Mammary epithelial cell (primary cell): Measurements from ENCODE around the gene SYNM.

Experiments
- EZH2 ChIP-seq: IDR thresholded peaks from 2 replicates; pipeline ENCODE4 v1.6.1; 2012; ENCODE audit warnings: low read length, inconsistent platforms, borderline replicate concordance
- TF ChIP-seq, protein P1 (sequence below), 2 donors: IDR thresholded peaks in 1 of 2; conservative IDR thresholded peaks in 1 of 2; 2 replicates each; pipeline ENCODE4 v1.5.1; 2011 to 2012; ENCODE audit warnings: inconsistent platforms in 2 of 2, low read length in 2 of 2, mild to moderate bottlenecking in 2 of 2, control low read depth in 1 of 2, low read depth in 1 of 2; ENCODE audit not compliant: insufficient read depth in 1 of 2; ENCODE audit errors: extremely low read depth in 1 of 2

GRCh38 chr15:99135194-99135593 is 30.3 kb downstream of the SYNM start:
- no peak for TF ChIP-seq EZH2
- TF ChIP-seq, protein P1, sequence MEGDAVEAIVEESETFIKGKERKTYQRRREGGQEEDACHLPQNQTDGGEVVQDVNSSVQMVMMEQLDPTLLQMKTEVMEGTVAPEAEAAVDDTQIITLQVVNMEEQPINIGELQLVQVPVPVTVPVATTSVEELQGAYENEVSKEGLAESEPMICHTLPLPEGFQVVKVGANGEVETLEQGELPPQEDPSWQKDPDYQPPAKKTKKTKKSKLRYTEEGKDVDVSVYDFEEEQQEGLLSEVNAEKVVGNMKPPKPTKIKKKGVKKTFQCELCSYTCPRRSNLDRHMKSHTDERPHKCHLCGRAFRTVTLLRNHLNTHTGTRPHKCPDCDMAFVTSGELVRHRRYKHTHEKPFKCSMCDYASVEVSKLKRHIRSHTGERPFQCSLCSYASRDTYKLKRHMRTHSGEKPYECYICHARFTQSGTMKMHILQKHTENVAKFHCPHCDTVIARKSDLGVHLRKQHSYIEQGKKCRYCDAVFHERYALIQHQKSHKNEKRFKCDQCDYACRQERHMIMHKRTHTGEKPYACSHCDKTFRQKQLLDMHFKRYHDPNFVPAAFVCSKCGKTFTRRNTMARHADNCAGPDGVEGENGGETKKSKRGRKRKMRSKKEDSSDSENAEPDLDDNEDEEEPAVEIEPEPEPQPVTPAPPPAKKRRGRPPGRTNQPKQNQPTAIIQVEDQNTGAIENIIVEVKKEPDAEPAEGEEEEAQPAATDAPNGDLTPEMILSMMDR (conservative IDR thresholded peaks at IDR 0.05 in 1 of 2, IDR thresholded peaks at IDR 0.05 in 1 of 2; ENCODE audit: extremely low read depth in 1 of 2, insufficient read depth in 1 of 2, low read depth in 1 of 2, low read length in 2 of 2) = no peak
